ENCODE data around the gene HAUS3. TPM values are rescaled to one million over a fixed set of nuclear protein-coding genes. Genes with fewer than 3 reads are reported as not detected.
A peak's percentile ranks its signal among the peaks of the same experiment; 100 is the strongest.

Gene HAUS3, protein sequence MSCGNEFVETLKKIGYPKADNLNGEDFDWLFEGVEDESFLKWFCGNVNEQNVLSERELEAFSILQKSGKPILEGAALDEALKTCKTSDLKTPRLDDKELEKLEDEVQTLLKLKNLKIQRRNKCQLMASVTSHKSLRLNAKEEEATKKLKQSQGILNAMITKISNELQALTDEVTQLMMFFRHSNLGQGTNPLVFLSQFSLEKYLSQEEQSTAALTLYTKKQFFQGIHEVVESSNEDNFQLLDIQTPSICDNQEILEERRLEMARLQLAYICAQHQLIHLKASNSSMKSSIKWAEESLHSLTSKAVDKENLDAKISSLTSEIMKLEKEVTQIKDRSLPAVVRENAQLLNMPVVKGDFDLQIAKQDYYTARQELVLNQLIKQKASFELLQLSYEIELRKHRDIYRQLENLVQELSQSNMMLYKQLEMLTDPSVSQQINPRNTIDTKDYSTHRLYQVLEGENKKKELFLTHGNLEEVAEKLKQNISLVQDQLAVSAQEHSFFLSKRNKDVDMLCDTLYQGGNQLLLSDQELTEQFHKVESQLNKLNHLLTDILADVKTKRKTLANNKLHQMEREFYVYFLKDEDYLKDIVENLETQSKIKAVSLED
- 10.8 TPM for total RNA-seq (2013)
- polyA plus RNA-seq (1 to 10 TPM; 4.4 to 5.5 (median 5.0) TPM), polyA minus RNA-seq (3.3 and 3.9 TPM in 2 replicates), total RNA-seq (0.91 to 3.2 (median 1.3) reads per million in 11 experiments)

DNA sequence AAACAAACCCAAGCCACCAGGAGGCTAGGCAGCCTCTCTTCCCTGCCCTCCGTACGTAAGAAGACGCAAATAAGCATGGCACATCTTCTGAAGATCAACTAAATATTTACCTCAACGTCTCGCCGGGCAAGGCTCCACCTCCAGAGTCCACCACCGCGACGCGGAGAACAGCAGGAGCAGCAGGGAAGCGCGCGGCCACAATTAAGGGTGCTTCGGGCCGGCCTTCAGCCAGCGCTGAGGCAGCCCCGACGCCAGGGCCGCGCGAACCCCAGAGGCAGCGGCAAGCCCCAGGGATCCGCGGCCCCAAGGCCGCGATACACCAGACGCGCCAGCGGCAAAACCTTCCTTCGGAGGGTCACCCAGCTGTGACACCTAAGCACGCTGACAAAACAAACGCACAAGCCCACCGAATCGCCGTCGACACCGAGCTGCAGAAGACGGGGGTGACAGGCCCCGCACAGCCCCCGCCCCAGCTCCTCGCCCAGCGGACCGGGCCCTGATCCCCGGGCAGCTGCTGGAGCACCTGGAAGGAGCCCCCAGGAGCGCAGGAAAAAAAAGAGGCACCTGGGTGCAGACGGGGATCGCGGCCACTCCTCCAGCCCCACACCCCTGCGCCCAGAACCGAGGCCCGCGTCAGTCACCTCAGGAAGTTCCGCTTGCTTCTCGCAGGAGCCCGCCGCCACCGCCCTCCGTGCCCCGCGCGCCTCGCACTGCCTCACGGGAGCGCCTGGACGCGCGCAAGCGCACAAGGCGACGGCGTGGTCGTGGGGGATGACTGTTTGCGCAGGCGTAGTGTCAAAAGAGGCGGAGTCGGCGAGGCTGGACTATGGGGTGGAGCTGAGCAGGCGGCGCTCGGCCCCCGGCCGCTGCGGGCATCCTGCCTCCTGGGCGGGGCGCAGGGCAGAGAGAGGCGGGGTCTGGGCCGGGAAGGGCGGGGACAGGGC lies at the start of gene HAUS3, which contains the start of gene POLN:
HAUS3 (minus strand) TSS at position 712 of the 944 bp plus-strand sequence. CDS start 1,175 bp downstream, outside the sequence.
POLN (minus strand) TSS at position 712 of the 944 bp plus-strand sequence. CDS start 12,890 bp downstream, outside the sequence.
- Histone ChIP-seq H3K4me1 (ENCODE audit: control insufficient read depth in 1 of 2, insufficient read depth in 2 of 2, low read length in 2 of 2) (peaks cover 40 to 61% of the 10 kb centered on the region in 2 donors), H3K36me3 (replicated peaks in 1 of 2; ENCODE audit: control insufficient read depth in 1 of 2, insufficient read depth in 2 of 2, low read length in 2 of 2) (peaks cover 0 to 6% of the 10 kb centered on the region in 2 donors), H3K4me3 (replicated peaks in 1 of 3; ENCODE audit: low read depth in 2 of 3, low read length in 3 of 3) (peak within 1 kb of the TSS; percentile 61 to 93 (median 86)), H3K9me3 (replicated peaks in 1 of 2; ENCODE audit: control insufficient read depth in 1 of 2, insufficient read depth in 1 of 2, low read length in 2 of 2) (no peaks in the 10 kb centered on the region), H2AFZ (ENCODE audit: insufficient read depth, low read depth, low read length, poor library complexity, severe bottlenecking) (peak within 1 kb of the TSS; percentile 89), H3K4me2 (replicated peaks; ENCODE audit: extremely low read depth, low read length, poor library complexity, severe bottlenecking) (peak within 1 kb of the TSS; percentile 76), H3K27me3 (ENCODE audit: control insufficient read depth in 2 of 2, insufficient read depth in 2 of 2, low read length in 2 of 2) (no peaks in the 10 kb centered on the region), H4K20me1 (ENCODE audit: insufficient read depth, low read length) (peaks cover 38% of the 10 kb centered on the region), H3K79me2 (ENCODE audit: insufficient read depth, low read length) (peaks cover 50% of the 10 kb centered on the region), H3K9ac (ENCODE audit: insufficient read depth, low read length, poor library complexity, severe bottlenecking) (peak within 1 kb of the TSS; percentile 88), H3K27ac (ENCODE audit: low read depth in 1 of 2, low read length in 2 of 2) (peak within 1 kb of the TSS; percentile 43 to 86)
- peak within 1 kb of the TSS; percentile 88 to 95 for H3K4me3 Mint-ChIP-seq
- no peaks in the 10 kb centered on the region for H3K27me3 Mint-ChIP-seq (ENCODE audit: low read depth in 3 of 3)
- H3K9me3 Mint-ChIP-seq = no peaks in the 10 kb centered on the region
- peaks cover 60% of the 10 kb centered on the region for H3K4me1 Mint-ChIP-seq
- peak within 1 kb of the TSS; percentile 86 to 94 (median 91) for H3K27ac Mint-ChIP-seq
- TF ChIP-seq, protein P1, sequence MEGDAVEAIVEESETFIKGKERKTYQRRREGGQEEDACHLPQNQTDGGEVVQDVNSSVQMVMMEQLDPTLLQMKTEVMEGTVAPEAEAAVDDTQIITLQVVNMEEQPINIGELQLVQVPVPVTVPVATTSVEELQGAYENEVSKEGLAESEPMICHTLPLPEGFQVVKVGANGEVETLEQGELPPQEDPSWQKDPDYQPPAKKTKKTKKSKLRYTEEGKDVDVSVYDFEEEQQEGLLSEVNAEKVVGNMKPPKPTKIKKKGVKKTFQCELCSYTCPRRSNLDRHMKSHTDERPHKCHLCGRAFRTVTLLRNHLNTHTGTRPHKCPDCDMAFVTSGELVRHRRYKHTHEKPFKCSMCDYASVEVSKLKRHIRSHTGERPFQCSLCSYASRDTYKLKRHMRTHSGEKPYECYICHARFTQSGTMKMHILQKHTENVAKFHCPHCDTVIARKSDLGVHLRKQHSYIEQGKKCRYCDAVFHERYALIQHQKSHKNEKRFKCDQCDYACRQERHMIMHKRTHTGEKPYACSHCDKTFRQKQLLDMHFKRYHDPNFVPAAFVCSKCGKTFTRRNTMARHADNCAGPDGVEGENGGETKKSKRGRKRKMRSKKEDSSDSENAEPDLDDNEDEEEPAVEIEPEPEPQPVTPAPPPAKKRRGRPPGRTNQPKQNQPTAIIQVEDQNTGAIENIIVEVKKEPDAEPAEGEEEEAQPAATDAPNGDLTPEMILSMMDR (IDR thresholded peaks at IDR 0.05) = no peak
- intact Hi-C loops (cut with micrococcal nuclease) = loop anchor here (2.0 to 10.0 kb wide), 7 partner anchors 21 to 667 kb away; partner anchors contain the start of genes FAM193A (in 2 of the 2), RNF4 (in 2 of the 2), MXD4 (in 1 of the 2) and TNIP2 (in 1 of the 2)
- H3K36me3 Mint-ChIP-seq = peaks cover 8 to 19% of the 10 kb centered on the region in 2 donors
- under 1% methylated on average over 87 of the region's 88 CpGs for WGBS (ENCODE audit: insufficient coverage)
- peak; percentile 98 to 99 (median 98) for DNase-seq
